Heart left ventricle (tissue), 16 donors: Measurements from ENCODE around the gene ABLIM1. TPM values are rescaled to one million over a fixed set of nuclear protein-coding genes. Genes with fewer than 3 reads are reported as not detected.
A peak's percentile ranks its signal among the peaks of the same experiment; 100 is the strongest.

Experiments used
- ATAC-seq, 4 donors: fragments of 200-7000 bp; cut with Tn5 transposase; one replicate each; pipeline ENCODE4 v1.9.1; 2020 to 2022; ENCODE audit warnings: moderate library complexity in 4 of 4, mild to moderate bottlenecking in 3 of 4, moderate number of reproducible peaks in 1 of 4
- DNase-seq, 5 donors: peaks; one replicate each; pipeline ENCODE4 v3.0.0-alpha.2; 2020
- H3K27ac ChIP-seq, 12 donors: fragments of 200-600 bp; sonication (generic) in 4 of 12; one replicate each; pipeline versions ENCODE4 v1.5.0 to v1.8.0; 2016 to 2022; ENCODE audit warnings: mild to moderate bottlenecking in 2 of 12
- H3K27me3 ChIP-seq, 9 donors: fragments of 200-600 bp; sonication (generic) in 2 of 9; one replicate each; pipeline versions ENCODE4 v1.5.1 to v1.8.0; 2016 to 2022; ENCODE audit warnings: mild to moderate bottlenecking in 3 of 9
- H3K36me3 ChIP-seq, 9 donors: fragments of 200-600 bp; sonication (generic) in 2 of 9; one replicate each; pipeline versions ENCODE4 v1.5.0 to v1.8.0; 2018 to 2022; ENCODE audit warnings: mild to moderate bottlenecking in 2 of 9
- H3K4me1 ChIP-seq, 12 donors: fragments of 200-600 bp; sonication (generic) in 4 of 12; one replicate each; pipeline versions ENCODE4 v1.5.0 to v1.8.0; 2016 to 2022; ENCODE audit warnings: mild to moderate bottlenecking in 3 of 12
- H3K4me3 ChIP-seq, 12 donors: fragments of 200-600 bp; sonication (generic) in 4 of 12; one replicate each; pipeline versions ENCODE4 v1.5.0 to v1.8.0; 2017 to 2022; ENCODE audit warnings: mild to moderate bottlenecking in 9 of 12, moderate library complexity in 4 of 12
- H3K9me3 ChIP-seq, 12 donors: fragments of 200-600 bp; sonication (generic) in 4 of 12; one replicate each; pipeline versions ENCODE4 v1.5.0 to v1.8.0; 2016 to 2022; ENCODE audit warnings: mild to moderate bottlenecking in 1 of 12
- CTCF ChIP-seq, 12 donors: fragments of 200-600 bp; sonication (generic) in 4 of 12; IDR thresholded peaks; one replicate each; pipeline versions ENCODE4 v1.5.0 to v1.8.0; 2018 to 2022; ENCODE audit warnings: antibody characterized with exemption in 12 of 12, mild to moderate bottlenecking in 5 of 12
- POLR2A ChIP-seq, 2 donors: fragments of 450-650 bp; IDR thresholded peaks; one replicate each; pipeline ENCODE4 v1.6.1; 2017; ENCODE audit warnings: antibody characterized with exemption in 2 of 2, mild to moderate bottlenecking in 2 of 2, moderate library complexity in 2 of 2
- WGBS, 4 donors: extraction: QIAGEN DNeasy Blood & Tissue Kit in 2 of 4; methylation state at CpG; one replicate each; pipeline versions ENCODE4 v1.1.5 to v1.1.7; 2013 to 2018; 5-methylcytosine and 5-hydroxymethylcytosine counted together
- intact Hi-C, 10 donors: fragments of 100-400 bp; cut with DNase I; formaldehyde crosslinking; loops; one replicate each; pipeline versions ENCODE4 v1.11.1 to v1.14.2; 2022
- polyA plus RNA-seq, 2 donors: library from polyadenylated mRNA; stranded (reverse); fragments of 200-250 nt; gene quantifications; one replicate each; pipeline ENCODE4 v1.2.3, GENCODE V29; 2013
- total RNA-seq, 9 donors: library from RNA; depleted of rRNA in 2 of 9; stranded (reverse); fragments of >200 nt in 2 of 9; fragmentation: NEBNext Ultra II Directional in 3 of 9; extraction: Animal tissue kit (Norgen Biotek cat#: 25700) in 3 of 9; gene quantifications; one replicate each; pipeline versions ENCODE4 v1.1.0 to v1.2.4, GENCODE V29; 2016 to 2023
- donor health status: ischemic (EF 13 %, LVEDD 7.1; RV severe dilation, severe dysfunction).
- donor health status: healthy with polysubstance abuse.
- donor health status: DM: no; HTN: yes; CAD: no.
- donor health status: DM: no; HTN: no; CAD: no.
- donor health status: ischemic (EF 25% LVEDD 6.9; RV normal size, moderate dysfunction).
- donor health status: ischemic (EF 25% LVEDD 5.7; RV mildly dilated, moderate dysfunction).
- donor health status: healthy.
- donor health status: DM: yes; HTN: yes; CAD: no.
- donor health status: ischemic (EF 35%, LVEDD 5.7; RV mildly dilated, moderate dysfunction).
- donor health status: nonischemic (EF 11% LVEDD 7.7; RV severe dilation, severe dysfunction).
- donor health status: DM: yes; HTN: yes; CAD: no.
- donor health status: PGD.
- donor health status: ischemic (EF 29% LVEDD 5.4; RV normal size, mild dysfunction).
- donor health status: nonischemic (EF 23%, LVEDD 6.1; RV moderate dilation, normal function).

Gene ABLIM1
- total and polyA plus RNA-seq, 11 donors = 242 to 713 (median 561) TPM

DNA sequence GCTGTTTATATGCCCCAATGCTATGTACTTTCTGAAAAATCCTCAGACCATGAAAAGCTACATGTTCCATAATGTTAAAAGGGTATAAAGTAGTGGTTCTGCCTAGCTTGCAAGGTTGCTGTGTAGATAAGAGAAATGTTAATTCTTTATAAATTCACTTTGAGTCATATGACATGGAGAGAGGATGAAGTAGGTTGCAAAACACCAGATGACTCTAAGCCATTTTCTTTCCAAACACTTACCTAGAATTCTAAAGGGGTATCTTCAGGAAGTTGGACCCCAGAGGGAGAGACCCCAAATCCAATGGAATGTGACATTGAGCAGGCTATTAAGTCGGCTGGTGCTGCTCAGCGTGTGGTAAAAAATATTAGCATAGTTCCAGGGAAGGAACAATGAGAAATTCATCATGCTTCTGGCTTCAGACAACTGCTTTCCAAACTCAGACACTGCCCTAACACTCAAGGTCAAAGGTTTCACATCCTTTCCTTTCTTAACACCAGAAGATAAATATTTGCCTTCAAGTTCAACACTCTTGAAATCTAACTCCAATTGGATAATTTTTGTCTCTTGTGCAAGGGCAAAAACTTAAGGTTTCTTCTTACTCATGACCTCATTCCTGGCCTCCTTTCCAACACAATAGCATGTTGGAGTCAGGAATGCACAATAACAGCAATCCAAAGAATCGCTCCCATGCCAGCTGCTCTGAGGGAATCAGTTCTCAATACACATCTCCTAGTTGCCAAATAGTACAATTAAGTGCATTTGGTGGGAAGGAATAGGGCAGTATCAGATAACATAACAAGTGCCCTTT lies 153.1 kb downstream of the ABLIM1 start:
- Histone ChIP-seq H3K4me1 (peaks cover 3 to 94% (median 62%) of the 10 kb centered on the region in 12 donors), H3K9me3 (no peaks in the 10 kb centered on the region), H3K4me3 (no peak overlapping the region), H3K27ac (peak overlapping the region; percentile 34 to 78 (median 62)), H3K27me3 (no peaks in the 10 kb centered on the region), H3K36me3 (peaks cover 0 to 27% (median 5%) of the 10 kb centered on the region in 9 donors)
- TF ChIP-seq POLR2A (IDR thresholded peaks at IDR 0.05) (no peak), CTCF (IDR thresholded peaks at IDR 0.05) (no peak)
- ATAC-seq (peak; percentile 11 to 58 (median 50)), DNase-seq (peak in 1 of 5 donors; percentile 54)
- intact Hi-C loops = no loop called here
- WGBS, 4 donors = 18 to 43% (median 32%) methylated on average over 3 of the region's 3 CpGs

DNA sequence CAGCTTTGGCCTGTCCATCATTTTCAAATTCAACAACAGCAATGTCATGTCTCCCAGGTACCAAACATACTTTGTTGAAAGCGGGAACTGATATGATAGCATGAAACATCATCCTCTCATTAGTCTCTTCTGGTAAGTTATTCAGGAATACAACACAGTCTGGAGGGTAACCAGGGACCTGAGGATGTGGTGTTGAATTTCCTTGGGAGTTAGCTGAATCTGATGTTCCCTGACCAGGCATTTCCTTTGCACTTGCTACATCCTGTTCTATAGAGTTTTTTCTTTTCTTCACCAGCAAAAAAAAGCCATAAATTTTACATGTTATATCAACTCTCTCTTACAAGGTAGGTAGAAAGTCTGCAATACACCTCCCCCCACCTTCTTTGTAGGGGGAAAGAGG lies 156.0 kb downstream of the ABLIM1 start:
- no peaks in the 10 kb centered on the region for H3K9me3 ChIP-seq
- H3K4me1 ChIP-seq = peaks cover under 1 to 86% (median 57%) of the 10 kb centered on the region in 12 donors
- ATAC-seq (no peak), DNase-seq (no peak)
- no peak overlapping the region for H3K4me3 ChIP-seq
- no peaks in the 10 kb centered on the region for H3K27me3 ChIP-seq
- H3K36me3 ChIP-seq = peaks cover 0 to 31% (median 2%) of the 10 kb centered on the region in 9 donors
- TF ChIP-seq CTCF (IDR thresholded peaks at IDR 0.05) = no peak
- TF ChIP-seq POLR2A (IDR thresholded peaks at IDR 0.05) = no peak
- 86 to 97% (median 92%) methylated on average over 1 of the region's 1 CpG for WGBS, 4 donors
- intact Hi-C loops = no loop called here
- H3K27ac ChIP-seq = no peak overlapping the region

DNA sequence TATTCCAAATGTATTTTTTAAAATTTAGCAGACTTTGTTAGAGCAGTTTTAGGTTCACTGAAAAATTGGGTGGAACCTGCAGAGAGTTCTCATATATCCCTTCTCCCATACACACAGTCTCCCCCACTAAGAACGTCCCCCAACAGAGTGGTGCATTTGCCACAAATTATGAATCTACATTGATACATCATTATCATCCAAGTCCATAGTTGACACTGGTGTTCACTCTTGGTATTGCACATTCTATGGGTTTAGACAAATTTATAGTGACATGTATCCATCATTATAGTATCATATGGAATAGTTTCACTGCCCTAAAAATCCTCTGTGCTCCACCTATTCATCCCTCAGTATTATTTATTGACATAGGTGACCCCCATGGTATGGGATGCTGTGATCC lies 156.4 kb downstream of the ABLIM1 start:
- H3K27ac ChIP-seq = peak overlapping the region in 1 of 12 donors; percentile 0
- peak in 3 of 12 donors; percentile 28 to 39 (median 35) for TF ChIP-seq CTCF (IDR thresholded peaks at IDR 0.05)
- TF ChIP-seq POLR2A (IDR thresholded peaks at IDR 0.05) = no peak
- no peaks in the 10 kb centered on the region for H3K27me3 ChIP-seq
- H3K4me3 ChIP-seq = no peak overlapping the region
- no peaks in the 10 kb centered on the region for H3K9me3 ChIP-seq
- H3K36me3 ChIP-seq = peaks cover 0 to 31% (median 2%) of the 10 kb centered on the region in 9 donors
- 88 to 100% (median 98%) methylated on average over 1 of the region's 1 CpG for WGBS, 4 donors
- ATAC-seq = no peak
- intact Hi-C loops = no loop called here
- DNase-seq = no peak
- peaks cover 0 to 84% (median 55%) of the 10 kb centered on the region in 12 donors for H3K4me1 ChIP-seq

DNA sequence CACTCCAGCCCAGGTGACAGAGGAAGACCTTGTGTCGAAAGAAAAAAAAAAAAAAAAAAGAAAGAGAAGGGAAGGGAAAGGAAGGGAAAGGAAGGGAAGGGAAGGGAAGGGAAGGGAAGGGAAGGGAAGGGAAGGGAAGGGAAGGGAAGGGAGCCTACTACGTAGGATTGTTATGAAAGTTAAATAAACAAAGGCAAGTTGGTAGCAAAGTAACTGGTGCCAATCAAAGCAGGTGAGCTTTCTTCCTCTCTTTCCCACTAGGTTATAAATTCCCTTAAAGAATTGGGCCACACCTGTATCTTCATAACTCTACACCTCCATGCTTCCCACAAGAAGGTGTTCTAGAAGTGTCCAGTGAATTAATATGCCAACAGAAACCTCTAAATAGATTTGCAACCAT lies 157.4 kb downstream of the ABLIM1 start:
- H3K9me3 ChIP-seq = no peaks in the 10 kb centered on the region
- H3K4me3 ChIP-seq = no peak overlapping the region
- intact Hi-C loops = no loop called here
- WGBS, 4 donors = 66 to 73% (median 67%) methylated on average over 2 of the region's 2 CpGs
- H3K27me3 ChIP-seq = no peaks in the 10 kb centered on the region
- DNase-seq (no peak), ATAC-seq (no peak)
- peaks cover 0 to 35% (median 3%) of the 10 kb centered on the region in 9 donors for H3K36me3 ChIP-seq
- H3K4me1 ChIP-seq = peaks cover 0 to 77% (median 44%) of the 10 kb centered on the region in 12 donors
- no peak overlapping the region for H3K27ac ChIP-seq
- TF ChIP-seq CTCF (IDR thresholded peaks at IDR 0.05) (no peak), POLR2A (IDR thresholded peaks at IDR 0.05) (no peak)
